HepG2 (cell line): ENCODE measurements around the gene TRIM7. TPM values are rescaled to one million over a fixed set of nuclear protein-coding genes. Genes with fewer than 3 reads are reported as not detected.
A peak's percentile ranks its signal among the peaks of the same experiment; 100 is the strongest.

Experiments used
- BCL6 ChIP-seq: IDR thresholded peaks from 2 replicates; pipeline ENCODE4 v1.6.1; 2016; ENCODE audit warnings: missing genetic modification reagents, missing compliant biosample characterization
- CHD2 ChIP-seq: IDR thresholded peaks from 2 replicates; pipeline ENCODE4 v1.6.1; 2011; ENCODE audit warnings: low read depth, low read length, improper control_type of control experiment
- GTF2F1 ChIP-seq: fragments of 150-350 bp; IDR thresholded peaks from 2 replicates; pipeline ENCODE4 v1.6.1; 2014; ENCODE audit warnings: low read length
- HNRNPH1 ChIP-seq: fragments of 200-400 bp; formaldehyde crosslinking; optimal IDR thresholded peaks from 2 replicates; pipeline ENCODE3; 2017; ENCODE audit warnings: mild to moderate bottlenecking, low read depth, low read length
- PAX8 ChIP-seq: sonication (generic); formaldehyde crosslinking; IDR thresholded peaks from 2 replicates; pipeline ENCODE4 v1.8.0; 2022; ENCODE audit warnings: mild to moderate bottlenecking, missing genetic modification reagents, borderline replicate concordance
- SIX1 ChIP-seq: sonication (generic); formaldehyde crosslinking; IDR thresholded peaks from 2 replicates; pipeline ENCODE4 v1.4.0; 2020; ENCODE audit warnings: missing genetic modification reagents, borderline replicate concordance
- SP2 ChIP-seq: sonication (generic); formaldehyde crosslinking; IDR thresholded peaks from 2 replicates; pipeline ENCODE4 v1.5.1; 2020; ENCODE audit warnings: mild to moderate bottlenecking, missing genetic modification reagents
- WIZ ChIP-seq: sonication (generic); formaldehyde crosslinking; IDR thresholded peaks from 2 replicates; pipeline ENCODE4 v1.5.1; 2020; ENCODE audit warnings: mild to moderate bottlenecking, missing genetic modification reagents
- ZMYM4 ChIP-seq: sonication (generic); formaldehyde crosslinking; IDR thresholded peaks from 2 replicates; pipeline ENCODE4 v1.8.1; 2023; ENCODE audit warnings: mild to moderate bottlenecking, missing genetic modification reagents
- polyA plus RNA-seq, 8 experiments: library from polyadenylated mRNA; depleted of rRNA in 3 of 8; stranded (reverse) in 7 of 8; unstranded in 1 of 8; fragments of >200 nt; fragmentation: Illumina TruSeq in 4 of 8; extraction: Trizol in 4 of 8; gene quantifications; 2 replicates each; pipeline versions ENCODE4 v1.2.1 to v1.2.3, GENCODE V29; 2011 to 2016; ENCODE audit warnings: low read depth in 4 of 8, missing spikeins in 1 of 8, mixed read lengths in 1 of 8; ENCODE audit not compliant: insufficient read depth in 1 of 8
- total RNA-seq, 5 experiments: library from RNA; depleted of rRNA; stranded (reverse); fragments of >200 nt; fragmentation: Illumina TruSeq; extraction: Trizol; gene quantifications; 2 replicates each; pipeline ENCODE4 v1.2.3, GENCODE V29; 2016; ENCODE audit warnings: low read depth in 1 of 5
- TF ChIP-seq, protein P1 (sequence below): sonication (generic); formaldehyde crosslinking; IDR thresholded peaks from 2 replicates; pipeline ENCODE4 v1.5.0; 2020; ENCODE audit warnings: mild to moderate bottlenecking, missing genetic modification reagents
- TF ChIP-seq, protein P2 (sequence below): sonication (generic); formaldehyde crosslinking; IDR thresholded peaks from 2 replicates; pipeline ENCODE4 v1.5.0; 2020; ENCODE audit warnings: mild to moderate bottlenecking, missing genetic modification reagents, borderline replicate concordance
- TF ChIP-seq, protein P3 (sequence below): sonication (generic); formaldehyde crosslinking; IDR thresholded peaks from 2 replicates; pipeline ENCODE4 v1.8.1; 2023; ENCODE audit warnings: missing genetic modification reagents, inconsistent platforms, borderline replicate concordance
- TF ChIP-seq, protein P4 (sequence below): sonication (generic); formaldehyde crosslinking; IDR thresholded peaks from 2 replicates; pipeline ENCODE4 v1.5.1; 2020; ENCODE audit warnings: mild to moderate bottlenecking, missing genetic modification reagents, borderline replicate concordance
- TF ChIP-seq, protein P5 (sequence below): sonication (generic); formaldehyde crosslinking; IDR thresholded peaks from 2 replicates; pipeline ENCODE4 v1.5.0; 2020; ENCODE audit warnings: mild to moderate bottlenecking, missing genetic modification reagents

Gene TRIM7
- total and polyA plus RNA-seq, 2 of the 13 experiments (the other 11 are each of a cell fraction or from before 2014, with no cell fraction given), result 0.13 TPM; not detected in 1

DNA sequence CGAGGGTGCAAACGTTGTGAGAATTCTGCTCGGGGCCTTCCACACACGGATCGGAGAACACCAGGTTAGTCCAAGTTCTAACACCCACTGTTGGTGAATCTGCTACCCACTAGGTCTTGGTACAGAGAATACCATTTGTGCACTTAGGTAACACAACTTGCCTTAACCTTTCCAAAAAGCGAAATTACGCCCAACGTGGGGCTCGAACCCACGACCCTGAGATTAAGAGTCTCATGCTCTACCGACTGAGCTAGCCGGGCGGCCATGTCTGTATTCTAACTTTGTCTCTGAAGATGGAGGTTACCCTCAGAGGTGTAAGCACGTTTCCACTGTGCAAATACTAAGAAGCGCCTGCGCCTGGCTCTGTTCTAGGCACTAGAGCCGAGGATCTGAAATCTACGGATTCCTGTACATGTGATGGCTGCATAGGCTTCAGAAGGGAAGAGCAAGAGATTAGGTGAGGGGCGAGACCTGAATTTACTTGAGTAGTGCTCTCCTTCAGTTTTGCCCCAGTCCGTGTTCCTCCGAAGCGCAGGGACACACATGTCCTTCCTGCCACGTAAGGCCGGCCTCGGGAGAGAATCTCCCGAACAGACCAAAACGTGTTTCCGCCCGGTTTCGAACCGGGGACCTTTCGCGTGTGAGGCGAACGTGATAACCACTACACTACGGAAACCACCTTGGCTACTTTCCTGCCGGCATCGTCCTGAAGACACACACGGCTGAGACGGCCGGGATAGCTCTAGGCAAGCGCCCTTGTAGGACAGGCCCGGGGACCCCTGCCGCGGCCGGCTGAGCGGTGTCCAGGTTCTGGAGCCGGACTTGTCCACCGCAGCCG lies 17.0 kb upstream of the TRIM7 start (continued):
- TF ChIP-seq, protein P1, sequence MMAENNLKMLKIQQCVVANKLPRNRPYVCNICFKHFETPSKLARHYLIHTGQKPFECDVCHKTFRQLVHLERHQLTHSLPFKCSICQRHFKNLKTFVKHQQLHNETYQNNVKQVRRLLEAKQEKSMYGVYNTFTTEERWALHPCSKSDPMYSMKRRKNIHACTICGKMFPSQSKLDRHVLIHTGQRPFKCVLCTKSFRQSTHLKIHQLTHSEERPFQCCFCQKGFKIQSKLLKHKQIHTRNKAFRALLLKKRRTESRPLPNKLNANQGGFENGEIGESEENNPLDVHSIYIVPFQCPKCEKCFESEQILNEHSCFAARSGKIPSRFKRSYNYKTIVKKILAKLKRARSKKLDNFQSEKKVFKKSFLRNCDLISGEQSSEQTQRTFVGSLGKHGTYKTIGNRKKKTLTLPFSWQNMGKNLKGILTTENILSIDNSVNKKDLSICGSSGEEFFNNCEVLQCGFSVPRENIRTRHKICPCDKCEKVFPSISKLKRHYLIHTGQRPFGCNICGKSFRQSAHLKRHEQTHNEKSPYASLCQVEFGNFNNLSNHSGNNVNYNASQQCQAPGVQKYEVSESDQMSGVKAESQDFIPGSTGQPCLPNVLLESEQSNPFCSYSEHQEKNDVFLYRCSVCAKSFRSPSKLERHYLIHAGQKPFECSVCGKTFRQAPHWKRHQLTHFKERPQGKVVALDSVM (CRISPR knock-in tag), result 0 out of 2 replicates have a peak, but pooled peaks have one; percentile 48
- TF ChIP-seq HNRNPH1 (no peak), CHD2 (peak; percentile 46; the same call in 1 of the 2 replicates), WIZ (CRISPR knock-in tag) (0 out of 2 replicates have a peak, but pooled peaks have one; percentile 11), SP2 (0 out of 2 replicates have a peak, but pooled peaks have one; percentile 9), ZMYM4 (CRISPR knock-in tag) (peak; percentile 72), GTF2F1 (no peak), PAX8 (no peak), BCL6 (CRISPR knock-in tag) (no peak; the same call in 1 of the 2 replicates), SIX1 (peak; percentile 44)
- TF ChIP-seq, protein P2, sequence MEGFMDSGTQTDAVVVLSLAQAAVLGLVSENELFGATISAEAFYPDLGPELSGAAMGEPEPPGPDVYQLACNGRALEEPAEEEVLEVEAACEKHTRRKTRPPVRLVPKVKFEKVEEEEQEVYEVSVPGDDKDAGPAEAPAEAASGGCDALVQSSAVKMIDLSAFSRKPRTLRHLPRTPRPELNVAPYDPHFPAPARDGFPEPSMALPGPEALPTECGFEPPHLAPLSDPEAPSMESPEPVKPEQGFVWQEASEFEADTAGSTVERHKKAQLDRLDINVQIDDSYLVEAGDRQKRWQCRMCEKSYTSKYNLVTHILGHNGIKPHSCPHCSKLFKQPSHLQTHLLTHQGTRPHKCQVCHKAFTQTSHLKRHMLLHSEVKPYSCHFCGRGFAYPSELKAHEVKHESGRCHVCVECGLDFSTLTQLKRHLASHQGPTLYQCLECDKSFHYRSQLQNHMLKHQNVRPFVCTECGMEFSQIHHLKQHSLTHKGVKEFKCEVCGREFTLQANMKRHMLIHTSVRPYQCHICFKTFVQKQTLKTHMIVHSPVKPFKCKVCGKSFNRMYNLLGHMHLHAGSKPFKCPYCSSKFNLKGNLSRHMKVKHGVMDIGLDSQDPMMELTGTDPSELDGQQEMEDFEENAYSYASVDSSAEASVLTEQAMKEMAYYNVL (CRISPR knock-in tag), result 0 out of 2 replicates have a peak, but pooled peaks have one; percentile 56
- TF ChIP-seq, protein P3, sequence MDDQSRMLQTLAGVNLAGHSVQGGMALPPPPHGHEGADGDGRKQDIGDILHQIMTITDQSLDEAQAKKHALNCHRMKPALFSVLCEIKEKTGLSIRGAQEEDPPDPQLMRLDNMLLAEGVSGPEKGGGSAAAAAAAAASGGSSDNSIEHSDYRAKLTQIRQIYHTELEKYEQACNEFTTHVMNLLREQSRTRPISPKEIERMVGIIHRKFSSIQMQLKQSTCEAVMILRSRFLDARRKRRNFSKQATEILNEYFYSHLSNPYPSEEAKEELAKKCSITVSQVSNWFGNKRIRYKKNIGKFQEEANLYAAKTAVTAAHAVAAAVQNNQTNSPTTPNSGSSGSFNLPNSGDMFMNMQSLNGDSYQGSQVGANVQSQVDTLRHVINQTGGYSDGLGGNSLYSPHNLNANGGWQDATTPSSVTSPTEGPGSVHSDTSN (CRISPR knock-in tag), result 0 out of 2 replicates have a peak, but pooled peaks have one; percentile 74
- TF ChIP-seq, protein P4, sequence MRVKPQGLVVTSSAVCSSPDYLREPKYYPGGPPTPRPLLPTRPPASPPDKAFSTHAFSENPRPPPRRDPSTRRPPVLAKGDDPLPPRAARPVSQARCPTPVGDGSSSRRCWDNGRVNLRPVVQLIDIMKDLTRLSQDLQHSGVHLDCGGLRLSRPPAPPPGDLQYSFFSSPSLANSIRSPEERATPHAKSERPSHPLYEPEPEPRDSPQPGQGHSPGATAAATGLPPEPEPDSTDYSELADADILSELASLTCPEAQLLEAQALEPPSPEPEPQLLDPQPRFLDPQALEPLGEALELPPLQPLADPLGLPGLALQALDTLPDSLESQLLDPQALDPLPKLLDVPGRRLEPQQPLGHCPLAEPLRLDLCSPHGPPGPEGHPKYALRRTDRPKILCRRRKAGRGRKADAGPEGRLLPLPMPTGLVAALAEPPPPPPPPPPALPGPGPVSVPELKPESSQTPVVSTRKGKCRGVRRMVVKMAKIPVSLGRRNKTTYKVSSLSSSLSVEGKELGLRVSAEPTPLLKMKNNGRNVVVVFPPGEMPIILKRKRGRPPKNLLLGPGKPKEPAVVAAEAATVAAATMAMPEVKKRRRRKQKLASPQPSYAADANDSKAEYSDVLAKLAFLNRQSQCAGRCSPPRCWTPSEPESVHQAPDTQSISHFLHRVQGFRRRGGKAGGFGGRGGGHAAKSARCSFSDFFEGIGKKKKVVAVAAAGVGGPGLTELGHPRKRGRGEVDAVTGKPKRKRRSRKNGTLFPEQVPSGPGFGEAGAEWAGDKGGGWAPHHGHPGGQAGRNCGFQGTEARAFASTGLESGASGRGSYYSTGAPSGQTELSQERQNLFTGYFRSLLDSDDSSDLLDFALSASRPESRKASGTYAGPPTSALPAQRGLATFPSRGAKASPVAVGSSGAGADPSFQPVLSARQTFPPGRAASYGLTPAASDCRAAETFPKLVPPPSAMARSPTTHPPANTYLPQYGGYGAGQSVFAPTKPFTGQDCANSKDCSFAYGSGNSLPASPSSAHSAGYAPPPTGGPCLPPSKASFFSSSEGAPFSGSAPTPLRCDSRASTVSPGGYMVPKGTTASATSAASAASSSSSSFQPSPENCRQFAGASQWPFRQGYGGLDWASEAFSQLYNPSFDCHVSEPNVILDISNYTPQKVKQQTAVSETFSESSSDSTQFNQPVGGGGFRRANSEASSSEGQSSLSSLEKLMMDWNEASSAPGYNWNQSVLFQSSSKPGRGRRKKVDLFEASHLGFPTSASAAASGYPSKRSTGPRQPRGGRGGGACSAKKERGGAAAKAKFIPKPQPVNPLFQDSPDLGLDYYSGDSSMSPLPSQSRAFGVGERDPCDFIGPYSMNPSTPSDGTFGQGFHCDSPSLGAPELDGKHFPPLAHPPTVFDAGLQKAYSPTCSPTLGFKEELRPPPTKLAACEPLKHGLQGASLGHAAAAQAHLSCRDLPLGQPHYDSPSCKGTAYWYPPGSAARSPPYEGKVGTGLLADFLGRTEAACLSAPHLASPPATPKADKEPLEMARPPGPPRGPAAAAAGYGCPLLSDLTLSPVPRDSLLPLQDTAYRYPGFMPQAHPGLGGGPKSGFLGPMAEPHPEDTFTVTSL (CRISPR knock-in tag), result peak; percentile 24; the same call in 1 of the 2 replicates
- TF ChIP-seq, protein P5, sequence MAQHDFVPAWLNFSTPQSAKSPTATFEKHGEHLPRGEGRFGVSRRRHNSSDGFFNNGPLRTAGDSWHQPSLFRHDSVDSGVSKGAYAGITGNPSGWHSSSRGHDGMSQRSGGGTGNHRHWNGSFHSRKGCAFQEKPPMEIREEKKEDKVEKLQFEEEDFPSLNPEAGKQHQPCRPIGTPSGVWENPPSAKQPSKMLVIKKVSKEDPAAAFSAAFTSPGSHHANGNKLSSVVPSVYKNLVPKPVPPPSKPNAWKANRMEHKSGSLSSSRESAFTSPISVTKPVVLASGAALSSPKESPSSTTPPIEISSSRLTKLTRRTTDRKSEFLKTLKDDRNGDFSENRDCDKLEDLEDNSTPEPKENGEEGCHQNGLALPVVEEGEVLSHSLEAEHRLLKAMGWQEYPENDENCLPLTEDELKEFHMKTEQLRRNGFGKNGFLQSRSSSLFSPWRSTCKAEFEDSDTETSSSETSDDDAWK (CRISPR knock-in tag), result no peak
